Endothelial cell of hepatic sinusoid (primary cell): ENCODE data around the gene MYLIP.

ENCODE experiments used
- in situ Hi-C: cut with HindIII; loops from 2 replicates; pipeline ENCODE4 v1.10.0; 2017; ENCODE audit warnings: low sequenced_read_pairs

Gene MYLIP

DNA sequence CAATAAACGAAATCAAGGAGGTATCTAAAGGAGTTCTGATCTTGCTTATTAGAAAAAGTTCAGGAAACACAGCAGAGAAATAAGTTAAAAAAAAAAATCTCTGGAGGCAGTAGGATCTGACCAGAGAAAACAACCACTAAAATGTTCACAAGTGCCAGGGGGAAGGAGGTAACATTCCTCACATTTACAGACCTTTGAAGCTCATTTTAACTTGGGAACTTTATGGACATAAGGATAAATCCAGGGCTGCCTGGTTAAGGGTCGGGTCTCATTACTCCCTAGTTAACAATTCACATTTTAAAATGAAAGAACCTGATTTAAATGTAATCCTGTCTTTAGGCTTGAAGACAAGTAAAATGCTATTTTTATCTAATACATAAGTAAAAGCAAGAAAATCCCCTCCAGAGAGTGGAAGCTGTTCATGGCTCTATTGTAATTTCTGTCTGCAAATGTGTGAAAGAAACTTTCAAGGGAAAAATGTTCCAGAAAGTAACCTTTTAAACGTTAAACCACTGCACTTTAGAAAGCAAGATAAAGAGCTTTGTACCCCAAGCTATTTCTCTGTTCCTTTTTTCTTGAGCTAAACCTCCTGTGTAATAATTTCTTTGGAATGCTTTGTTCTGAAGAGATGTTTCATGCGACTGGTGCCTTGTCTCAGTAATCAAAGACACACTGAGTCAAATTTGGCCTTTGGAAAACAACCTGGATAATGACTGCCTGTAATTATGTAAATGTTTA, 38.2 kb downstream of the MYLIP start:
- in situ Hi-C loops = no loop called here

GRCh38 chr6:16168121-16168520, 39.2 kb downstream of the MYLIP start:
- in situ Hi-C loops = no loop called here

- in situ Hi-C loops = no loop called here
Observed at GRCh38 chr6:16168858-16169257, 40.0 kb downstream of the MYLIP start.

DNA sequence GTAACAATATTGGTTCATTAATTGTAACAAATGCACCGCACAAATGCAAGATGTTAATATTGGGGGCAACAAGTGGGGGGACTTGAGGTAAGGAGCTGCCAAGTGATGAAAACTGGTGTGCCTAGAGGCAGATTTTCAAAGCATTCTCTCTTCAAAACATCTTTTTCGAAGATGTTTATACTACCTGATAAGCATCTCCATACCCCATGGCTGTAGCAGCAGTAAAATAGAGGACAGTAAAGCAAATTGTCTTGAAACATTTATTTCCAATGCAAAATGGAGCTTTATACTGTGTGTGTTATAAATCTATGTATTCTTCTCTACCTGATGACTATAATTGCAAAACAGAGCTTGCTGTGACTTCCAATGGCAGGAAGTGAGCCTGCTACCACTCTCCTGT, 42.5 kb downstream of the MYLIP start:
- in situ Hi-C loops = no loop called here

- in situ Hi-C loops = no loop called here
Observed at GRCh38 chr6:16173167-16173940, 44.5 kb downstream of the MYLIP start.

- in situ Hi-C loops = loop anchor here (25.0 kb wide), 1 partner anchor 487 kb away; no protein-coding TSS in a partner anchor
Observed at GRCh38 chr6:16174416-16175078, 45.7 kb downstream of the MYLIP start.

DNA sequence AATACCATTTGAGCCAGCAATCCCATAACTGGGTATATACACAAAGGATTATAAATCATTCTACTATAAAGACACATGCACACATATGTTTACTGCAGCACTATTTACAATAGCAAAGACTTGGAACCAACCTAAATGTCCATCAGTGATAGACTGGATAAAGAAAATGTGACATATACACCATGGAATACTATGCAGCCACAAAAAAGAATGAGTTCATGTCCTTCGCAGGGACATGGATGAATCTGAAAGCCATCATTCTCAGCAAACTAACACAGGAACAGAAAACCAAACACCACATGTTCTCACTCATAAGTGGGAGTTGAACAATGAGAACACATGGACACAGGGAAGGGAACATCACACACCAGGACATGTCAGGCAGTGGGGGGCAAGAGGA, 47.7 kb downstream of the MYLIP start:
- in situ Hi-C loops = loop anchor here (25.0 kb wide), 1 partner anchor 489 kb away; no protein-coding TSS in a partner anchor

GRCh38 chr6:16177881-16178280, 49.0 kb downstream of the MYLIP start:
- in situ Hi-C loops = loop anchor here (25.0 kb wide), 1 partner anchor 491 kb away; no protein-coding TSS in a partner anchor

GRCh38 chr6:16178351-16178750, 49.5 kb downstream of the MYLIP start:
- in situ Hi-C loops = loop anchor here (25.0 kb wide), 1 partner anchor 491 kb away; no protein-coding TSS in a partner anchor

- in situ Hi-C loops = loop anchor here (25.0 kb wide), 1 partner anchor 492 kb away; no protein-coding TSS in a partner anchor
Observed at GRCh38 chr6:16179063-16179462, 50.2 kb downstream of the MYLIP start.

- in situ Hi-C loops = loop anchor here (25.0 kb wide), 1 partner anchor 493 kb away; no protein-coding TSS in a partner anchor
Observed at GRCh38 chr6:16179970-16180431, 51.1 kb downstream of the MYLIP start.

- in situ Hi-C loops = loop anchor here (25.0 kb wide), 1 partner anchor 494 kb away; no protein-coding TSS in a partner anchor
Observed at GRCh38 chr6:16180696-16181438, 52.0 kb downstream of the MYLIP start.

- in situ Hi-C loops = loop anchor here (25.0 kb wide), 1 partner anchor 494 kb away; no protein-coding TSS in a partner anchor
Observed at GRCh38 chr6:16181439-16182297, 52.8 kb downstream of the MYLIP start.

DNA sequence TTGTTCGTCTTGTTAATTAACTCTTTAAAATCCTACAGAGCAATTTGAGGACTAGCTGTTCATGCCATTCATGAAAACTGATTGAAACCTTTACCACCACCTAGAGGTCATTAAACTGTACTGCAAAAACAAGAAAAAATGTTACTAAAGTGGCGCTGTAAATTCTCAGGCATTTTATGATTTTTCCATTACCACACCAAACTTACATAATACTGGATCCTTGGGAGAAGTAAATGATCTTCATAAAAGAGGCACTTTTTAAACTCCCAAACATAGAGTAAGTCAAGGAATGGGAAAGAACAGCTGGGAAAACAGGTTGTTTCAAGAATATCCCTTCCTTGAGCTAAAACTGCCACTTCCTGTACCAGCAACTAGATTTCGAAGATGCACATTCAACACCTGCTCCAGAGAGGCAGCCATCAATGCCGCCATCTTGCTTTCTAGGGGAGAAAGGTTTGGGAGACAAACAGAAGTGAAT, 54.3 kb downstream of the MYLIP start:
- in situ Hi-C loops = loop anchor here (25.0 kb wide), 1 partner anchor 496 kb away; no protein-coding TSS in a partner anchor

GRCh38 chr6:16184129-16184528, 55.2 kb downstream of the MYLIP start:
- in situ Hi-C loops = loop anchor here (25.0 kb wide), 1 partner anchor 497 kb away; no protein-coding TSS in a partner anchor

GRCh38 chr6:16184551-16184950, 55.7 kb downstream of the MYLIP start:
- in situ Hi-C loops = loop anchor here (25.0 kb wide), 1 partner anchor 497 kb away; no protein-coding TSS in a partner anchor

DNA sequence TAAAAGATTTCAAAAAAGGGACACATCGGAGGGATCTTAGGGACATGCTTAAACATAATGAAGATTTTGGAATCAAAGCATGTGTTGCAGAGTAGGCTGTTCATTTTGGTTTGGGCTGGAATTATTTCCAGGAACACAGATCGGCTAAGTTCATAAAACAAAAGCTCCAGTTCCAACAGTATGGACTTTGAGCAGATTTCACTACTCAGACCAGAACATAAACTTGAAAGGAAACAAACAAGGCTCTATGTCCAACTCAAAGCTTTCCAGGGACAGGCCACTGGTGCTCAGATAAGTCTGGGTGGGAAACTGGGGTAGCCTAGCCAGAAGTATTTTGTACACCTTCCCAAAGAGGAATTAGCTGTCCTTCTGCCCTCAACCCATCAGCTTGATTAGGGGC, 58.3 kb downstream of the MYLIP start:
- in situ Hi-C loops = loop anchor here (25.0 kb wide), 1 partner anchor 500 kb away; no protein-coding TSS in a partner anchor

- in situ Hi-C loops = loop anchor here (25.0 kb wide), 1 partner anchor 503 kb away; no protein-coding TSS in a partner anchor
Observed at GRCh38 chr6:16190214-16190613, 61.3 kb downstream of the MYLIP start.
